OCI-LY1 (cell line): ENCODE results near the gene RNF144A.

Source experiments
- EZH2 ChIP-seq: fragments of 200-600 bp; sonication (generic), shearing (Covaris generic); IDR thresholded peaks from 2 replicates; pipeline ENCODE4 v1.8.0; 2017; ENCODE audit warnings: borderline replicate concordance, mixed run types, mild to moderate bottlenecking, antibody characterized with exemption, low read length, moderate library complexity, mixed read lengths
- TF ChIP-seq, protein P1 (sequence below): fragments of 200-600 bp; sonication (generic), shearing (Covaris generic); IDR thresholded peaks from 2 replicates; pipeline ENCODE4 v1.5.1; 2017; ENCODE audit warnings: mild to moderate bottlenecking, antibody characterized with exemption, low read length, moderate library complexity, mixed read lengths

DNA sequence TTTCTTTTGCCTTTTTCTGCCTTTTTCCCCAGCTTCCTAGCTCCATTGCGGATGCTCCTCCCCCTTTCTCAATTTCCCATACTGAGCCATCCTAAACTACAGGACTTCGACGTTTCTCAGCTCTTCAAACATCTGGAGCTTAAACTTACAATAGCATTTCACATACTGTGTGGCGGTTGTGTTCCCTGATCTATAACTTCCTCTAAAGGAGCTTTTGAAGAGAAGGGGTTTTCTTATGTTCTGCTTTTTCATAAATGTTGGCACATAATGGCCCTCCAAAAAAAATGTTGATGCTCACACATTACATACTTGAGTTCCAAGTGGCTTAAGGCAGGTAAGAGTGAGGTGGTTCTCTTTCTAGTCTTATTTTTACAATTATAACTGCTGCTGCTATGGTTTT, 87.4 kb downstream of the RNF144A start:
- TF ChIP-seq, protein P1, sequence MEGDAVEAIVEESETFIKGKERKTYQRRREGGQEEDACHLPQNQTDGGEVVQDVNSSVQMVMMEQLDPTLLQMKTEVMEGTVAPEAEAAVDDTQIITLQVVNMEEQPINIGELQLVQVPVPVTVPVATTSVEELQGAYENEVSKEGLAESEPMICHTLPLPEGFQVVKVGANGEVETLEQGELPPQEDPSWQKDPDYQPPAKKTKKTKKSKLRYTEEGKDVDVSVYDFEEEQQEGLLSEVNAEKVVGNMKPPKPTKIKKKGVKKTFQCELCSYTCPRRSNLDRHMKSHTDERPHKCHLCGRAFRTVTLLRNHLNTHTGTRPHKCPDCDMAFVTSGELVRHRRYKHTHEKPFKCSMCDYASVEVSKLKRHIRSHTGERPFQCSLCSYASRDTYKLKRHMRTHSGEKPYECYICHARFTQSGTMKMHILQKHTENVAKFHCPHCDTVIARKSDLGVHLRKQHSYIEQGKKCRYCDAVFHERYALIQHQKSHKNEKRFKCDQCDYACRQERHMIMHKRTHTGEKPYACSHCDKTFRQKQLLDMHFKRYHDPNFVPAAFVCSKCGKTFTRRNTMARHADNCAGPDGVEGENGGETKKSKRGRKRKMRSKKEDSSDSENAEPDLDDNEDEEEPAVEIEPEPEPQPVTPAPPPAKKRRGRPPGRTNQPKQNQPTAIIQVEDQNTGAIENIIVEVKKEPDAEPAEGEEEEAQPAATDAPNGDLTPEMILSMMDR = no peak
- no peak for TF ChIP-seq EZH2
